HCT116 (cell line): ENCODE results near the gene NXT1. TPM values are rescaled to one million over a fixed set of nuclear protein-coding genes. Genes with fewer than 3 reads are reported as not detected.

Experiments used
- ATAC-seq: fragments of 200-7000 bp; cut with Tn5 transposase; 2 replicates; pipeline ENCODE4 v1.9.1; 2020; ENCODE audit warnings: mild to moderate bottlenecking, moderate library complexity
- BruUV-seq: library from RNA; stranded (reverse); fragments of 400-500 nt; replicated peaks from 2 replicates; lab custom pipeline; 2021; lab: Mats Ljungman, UMichigan
- CTCF ChIA-PET: fragments of 300-600 bp; sonication (Branson Sonifier 250); formaldehyde crosslinking; loops from one replicate; lab custom pipeline; 2021; ENCODE audit warnings: antibody characterized with exemption; lab: Charles Lee
- POLR2A ChIA-PET: fragments of 300-600, 350-600 bp; sonication (Branson Sonifier 250); formaldehyde crosslinking; loops from one replicate; lab custom pipeline; 2021; ENCODE audit warnings: antibody characterized with exemption; lab: Charles Lee
- RAD21 ChIA-PET, 2 experiments: fragments of 300-600 bp; sonication (Branson Sonifier 250); formaldehyde crosslinking; loops; one replicate each; lab custom pipeline; 2023; ENCODE audit warnings: low total read pairs in 2 of 2; ENCODE audit not compliant: uncharacterized antibody in 2 of 2, unreplicated experiment in 2 of 2, low non-redundant PET in 1 of 2; lab: Charles Lee
- DNase-seq: peaks from one replicate; pipeline ENCODE4 v3.0.0-alpha.2; 2010; ENCODE audit warnings: low read depth, low spot score
- H2AFZ ChIP-seq: fragments of 200-600 bp; shearing (Covaris generic), sonication (generic); 2 replicates; pipeline ENCODE4 v1.6.1; 2017; ENCODE audit warnings: low read depth, mixed run types, mixed read lengths, antibody characterized with exemption, low read length; ENCODE audit not compliant: poor library complexity, severe bottlenecking
- H3K27ac ChIP-seq: 2 replicates; pipeline ENCODE4 v1.5.1; 2012; ENCODE audit warnings: low read depth, low read length
- H3K27me3 ChIP-seq: fragments of 200-600 bp; sonication (generic); 2 replicates; pipeline ENCODE4 v1.6.1; 2016; ENCODE audit warnings: mixed run types, low read length, mixed read lengths; ENCODE audit not compliant: insufficient read depth
- H3K36me3 ChIP-seq, 2 experiments: fragments of 200-500 bp in 1 of 2; fragments of 200-600 bp in 1 of 2; sonication (Bioruptor generic) in 1 of 2; sonication (generic) in 1 of 2; 2 replicates each; pipeline versions ENCODE4 v1.5.1 to v1.6.1; 2014 to 2016; ENCODE audit warnings: low read length in 2 of 2, inconsistent platforms in 1 of 2, mixed read lengths in 1 of 2, mixed run types in 1 of 2; ENCODE audit not compliant: insufficient read depth in 2 of 2, control insufficient read depth in 1 of 2
- H3K4me1 ChIP-seq, 2 experiments: fragments of 200-600 bp in 1 of 2; sonication (generic) in 1 of 2; 2 replicates each; pipeline versions ENCODE4 v1.5.1 to v1.6.1; 2012 to 2017; ENCODE audit warnings: low read length in 2 of 2, inconsistent platforms in 1 of 2, mild to moderate bottlenecking in 1 of 2, mixed read lengths in 1 of 2, mixed run types in 1 of 2, moderate library complexity in 1 of 2; ENCODE audit not compliant: insufficient read depth in 2 of 2, control insufficient read depth in 1 of 2
- H3K4me2 ChIP-seq: fragments of 200-600 bp; sonication (generic); 2 replicates; pipeline ENCODE4 v1.6.1; 2017; ENCODE audit warnings: mixed run types, low read length, mixed read lengths
- H3K4me3 ChIP-seq, 2 experiments: fragments of 200-600 bp in 1 of 2; sonication (generic) in 1 of 2; replicated peaks in 1 of 2; 2 replicates each; pipeline ENCODE4 v1.5.1; 2011 to 2016; ENCODE audit warnings: low read length in 2 of 2, control low read depth in 1 of 2, low read depth in 1 of 2, mild to moderate bottlenecking in 1 of 2, mixed read lengths in 1 of 2, mixed run types in 1 of 2
- H3K79me2 ChIP-seq: fragments of 200-600 bp; sonication (generic); 2 replicates; pipeline ENCODE4 v1.6.1; 2017; ENCODE audit warnings: mild to moderate bottlenecking, mixed run types, low read length, moderate library complexity, mixed read lengths; ENCODE audit not compliant: insufficient read depth
- H3K9ac ChIP-seq: fragments of 200-600 bp; sonication (generic); 2 replicates; pipeline ENCODE4 v1.6.1; 2016; ENCODE audit warnings: low read length, mixed read lengths
- H3K9me2 ChIP-seq: fragments of 200-600 bp; sonication (generic), shearing (Covaris generic); 2 replicates; pipeline ENCODE4 v1.6.1; 2017; ENCODE audit warnings: mixed run types, mild to moderate bottlenecking, moderate library complexity; ENCODE audit not compliant: insufficient read depth
- H3K9me3 ChIP-seq, 2 experiments: fragments of 200-500 bp in 1 of 2; fragments of 200-600 bp in 1 of 2; sonication (Bioruptor generic) in 1 of 2; sonication (generic) in 1 of 2; 2 replicates each; pipeline ENCODE4 v1.6.1; 2014 to 2017; ENCODE audit warnings: low read length in 2 of 2, mixed read lengths in 2 of 2, inconsistent platforms in 1 of 2, low read depth in 1 of 2, mild to moderate bottlenecking in 1 of 2, mixed run types in 1 of 2, moderate library complexity in 1 of 2; ENCODE audit not compliant: control insufficient read depth in 1 of 2, insufficient read depth in 1 of 2
- H4K20me1 ChIP-seq: fragments of 200-600 bp; sonication (generic), shearing (Covaris generic); 2 replicates; pipeline ENCODE4 v1.6.1; 2017; ENCODE audit warnings: mixed run types, mild to moderate bottlenecking, moderate library complexity; ENCODE audit not compliant: insufficient read depth
- CBX3 ChIP-seq: IDR thresholded peaks from 2 replicates; pipeline ENCODE4 v1.6.1; 2012; ENCODE audit warnings: low read depth
- CEBPB ChIP-seq: IDR thresholded peaks from 2 replicates; pipeline ENCODE4 v1.6.1; 2012; ENCODE audit warnings: low read depth
- ELF1 ChIP-seq: IDR thresholded peaks from 2 replicates; pipeline ENCODE4 v1.6.1; 2012; ENCODE audit warnings: low read depth, borderline replicate concordance
- EZH2phosphoT487 ChIP-seq: fragments of 200-600 bp; IDR thresholded peaks from 2 replicates; pipeline ENCODE4 v1.6.1; 2018; ENCODE audit warnings: antibody characterized with exemption, borderline replicate concordance
- JUND ChIP-seq: IDR thresholded peaks from 2 replicates; pipeline ENCODE4 v1.6.1; 2012
- POLR2A ChIP-seq: IDR thresholded peaks from 2 replicates; pipeline ENCODE4 v1.7.0; 2011; ENCODE audit warnings: borderline replicate concordance; ENCODE audit not compliant: insufficient read depth, insufficient read length; ENCODE audit errors: extremely low read depth
- POLR2AphosphoS5 ChIP-seq: IDR thresholded peaks from 2 replicates; pipeline ENCODE4 v1.6.1; 2011; ENCODE audit warnings: mild to moderate bottlenecking, low read depth, low read length, moderate library complexity
- RAD21 ChIP-seq: IDR thresholded peaks from 2 replicates; pipeline ENCODE4 v1.6.1; 2012; ENCODE audit warnings: low read depth, mild to moderate bottlenecking
- SIN3A ChIP-seq: IDR thresholded peaks from 2 replicates; pipeline ENCODE4 v1.6.1; 2012; ENCODE audit warnings: low read depth
- SP1 ChIP-seq: IDR thresholded peaks from 2 replicates; pipeline ENCODE4 v1.6.1; 2012; ENCODE audit warnings: low read depth
- SRF ChIP-seq: IDR thresholded peaks from 2 replicates; pipeline ENCODE4 v1.6.1; 2012; ENCODE audit warnings: low read depth
- TCF7L2 ChIP-seq: IDR thresholded peaks from 2 replicates; pipeline ENCODE4 v1.7.0; 2011; ENCODE audit warnings: borderline replicate concordance, inconsistent platforms; ENCODE audit not compliant: insufficient read depth, insufficient read length; ENCODE audit errors: extremely low read depth
- YY1 ChIP-seq: IDR thresholded peaks from 2 replicates; pipeline ENCODE4 v1.6.1; 2011; ENCODE audit warnings: low read length, low read depth, moderate library complexity, mild to moderate bottlenecking; ENCODE audit not compliant: insufficient replicate concordance; ENCODE audit errors: extremely low read depth
- ZBTB33 ChIP-seq: IDR thresholded peaks from 2 replicates; pipeline ENCODE4 v1.6.1; 2011; ENCODE audit warnings: mild to moderate bottlenecking, low read length, moderate library complexity; ENCODE audit not compliant: insufficient replicate concordance; ENCODE audit errors: extremely low read depth
- ZFX ChIP-seq: fragments of 450-650 bp; IDR thresholded peaks from 2 replicates; pipeline ENCODE4 v1.6.1; 2017
- ZNF274 ChIP-seq: fragments of 200-500 bp; sonication (Bioruptor generic); IDR thresholded peaks from 2 replicates; pipeline ENCODE4 v1.6.1; 2014; ENCODE audit warnings: mild to moderate bottlenecking, low read depth, low read length, inconsistent platforms
- intact Hi-C: fragments of 100-400 bp; cut with micrococcal nuclease; formaldehyde crosslinking; loops from 2 replicates; pipeline ENCODE4 v1.10.0; 2022
- total RNA-seq: library from RNA; stranded (reverse); gene quantifications from one replicate; pipeline ENCODE4 v1.2.1, GENCODE V29; 2021; ENCODE audit not compliant: unreplicated experiment

The NXT1 gene
- total RNA-seq, 1 experiment from 2014 or later = 29.9 TPM

DNA sequence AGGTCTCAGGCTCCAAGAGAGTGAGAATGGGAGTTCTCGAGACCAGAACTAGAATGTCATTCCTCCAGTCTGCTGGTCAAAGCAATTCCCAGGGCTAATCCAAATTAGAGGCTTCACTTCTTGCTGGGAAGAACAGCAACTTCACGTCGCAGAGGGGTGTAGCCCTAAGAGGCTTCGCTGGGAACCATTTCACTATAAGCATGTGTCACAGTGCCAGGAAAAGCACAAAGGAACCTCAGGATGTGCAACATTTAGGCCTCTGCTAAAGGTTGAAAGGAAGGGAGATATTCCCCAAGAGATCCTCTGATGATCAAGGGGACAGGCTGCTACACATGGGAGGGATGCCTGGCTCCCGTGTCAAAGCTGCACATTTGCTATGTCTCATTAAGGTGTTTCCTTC lies 35.9 kb upstream of the NXT1 start:
- ChIA-PET RAD21 (no interaction called here), POLR2A (no interaction called here)
- no TSS peak for BruUV-seq
- intact Hi-C loops = no loop called here
- no peaks in the 10 kb centered on the region for H3K9me2 ChIP-seq
- TF ChIP-seq CBX3 (no peak), ZBTB33 (no peak), POLR2A (no peak), EZH2phosphoT487 (no peak), SRF (no peak)
- TF ChIP-seq, all 23 proteins: peak for 0
- Histone ChIP-seq H3K4me1 (no peaks in the 10 kb centered on the region), H3K27me3 (peaks cover 49% of the 10 kb centered on the region), H3K4me2 (no peak overlapping the region), H3K27ac (no peak overlapping the region), H3K36me3 (no peaks in the 10 kb centered on the region), H2AFZ (no peak overlapping the region), H3K4me3 (no peak overlapping the region), H3K9ac (no peak overlapping the region), H3K9me3 (no peaks in the 10 kb centered on the region), H3K79me2 (no peaks in the 10 kb centered on the region), H4K20me1 (no peaks in the 10 kb centered on the region)
- ATAC-seq (no peak), DNase-seq (no peak)
- CTCF ChIA-PET = no interaction called here

DNA sequence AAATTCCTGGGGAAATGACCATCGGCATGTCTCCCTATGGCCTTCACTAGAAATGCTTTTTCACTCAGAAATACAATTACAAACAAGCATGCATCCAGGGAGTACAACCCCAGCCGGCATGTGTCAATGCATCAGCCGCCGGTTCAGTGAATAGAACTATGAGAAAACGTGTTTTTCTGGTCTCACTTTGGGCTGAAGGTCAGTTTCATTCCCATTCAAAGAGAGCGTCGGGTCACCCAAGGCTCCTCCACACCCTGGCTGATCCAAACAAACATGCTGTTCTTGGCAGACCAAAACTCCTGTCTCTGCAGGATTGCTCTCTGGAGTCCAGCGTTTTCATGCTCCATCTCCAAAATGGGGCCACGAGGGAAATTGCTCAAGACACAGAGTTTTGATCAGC lies 35.5 kb upstream of the NXT1 start:
- Histone ChIP-seq H3K27ac (no peak overlapping the region), H3K9me2 (no peaks in the 10 kb centered on the region), H3K4me1 (no peaks in the 10 kb centered on the region), H3K4me3 (no peak overlapping the region), H3K27me3 (peaks cover 49% of the 10 kb centered on the region), H4K20me1 (no peaks in the 10 kb centered on the region), H3K79me2 (no peaks in the 10 kb centered on the region), H3K36me3 (no peaks in the 10 kb centered on the region), H3K9me3 (no peaks in the 10 kb centered on the region), H3K4me2 (no peak overlapping the region), H3K9ac (no peak overlapping the region), H2AFZ (no peak overlapping the region)
- RAD21 ChIA-PET = no interaction called here
- CTCF ChIA-PET = no interaction called here
- intact Hi-C loops = no loop called here
- no peak for DNase-seq
- no peak for ATAC-seq
- POLR2A ChIA-PET = no interaction called here
- BruUV-seq = no TSS peak
- TF ChIP-seq RAD21 (no peak), CBX3 (no peak), POLR2A (no peak), CEBPB (no peak), POLR2AphosphoS5 (no peak), ZBTB33 (no peak), EZH2phosphoT487 (no peak), SP1 (no peak), SRF (no peak), YY1 (no peak), ZNF274 (no peak), TCF7L2 (no peak), SIN3A (no peak), ELF1 (no peak), JUND (no peak), ZFX (no peak)
